Astrocyte (in vitro differentiated cells and primary cell): ENCODE measurements around the gene LSMEM2.

Experiments used
- CTCF ChIP-seq: IDR thresholded peaks from 2 replicates; pipeline ENCODE4 v1.5.1; 2011; ENCODE audit warnings: low read depth, mild to moderate bottlenecking, inconsistent platforms, low read length, moderate library complexity; ENCODE audit not compliant: insufficient read depth
- EZH2 ChIP-seq: IDR thresholded peaks from 2 replicates; pipeline ENCODE4 v1.6.1; 2012; ENCODE audit warnings: mild to moderate bottlenecking, low read length, inconsistent platforms; ENCODE audit not compliant: insufficient read depth

- TF ChIP-seq CTCF (no peak), EZH2 (no peak)
These were observed 43.7 kb downstream of the LSMEM2 start, which contains the start of gene HYAL2 for GRCh38 chr3:50322386-50323091.
